Transverse colon (tissue), 4 donors: ENCODE measurements around the gene NTN5. TPM values are rescaled to one million over a fixed set of nuclear protein-coding genes. Genes with fewer than 3 reads are reported as not detected.

Experiments
- DNase-seq: peaks from one replicate; pipeline ENCODE4 v3.0.0-alpha.2; 2019
- H3K27ac ChIP-seq, 4 donors: fragments of 200-600 bp; sonication (generic); 2 replicates each; pipeline ENCODE4 v1.5.1; 2016 to 2018; ENCODE audit warnings: inconsistent platforms in 4 of 4
- H3K27me3 ChIP-seq: fragments of 200-600 bp; sonication (generic); 2 replicates; pipeline ENCODE4 v1.5.1; 2017; ENCODE audit warnings: inconsistent platforms
- H3K36me3 ChIP-seq, 4 donors: fragments of 200-600 bp; sonication (generic); 2 replicates each; pipeline ENCODE4 v1.5.1; 2017 to 2019; ENCODE audit warnings: inconsistent platforms in 4 of 4
- H3K4me1 ChIP-seq, 4 donors: fragments of 200-600 bp; sonication (generic); 2 replicates each; pipeline ENCODE4 v1.5.1; 2017 to 2020; ENCODE audit warnings: inconsistent platforms in 4 of 4
- H3K4me3 ChIP-seq, 4 donors: fragments of 200-600 bp; sonication (generic); 1 replicate in 1 of 4; 2 replicates in 3 of 4; pipeline versions ENCODE4 v1.5.1 to v1.6.1; 2017 to 2019; ENCODE audit warnings: inconsistent platforms in 4 of 4
- H3K9me3 ChIP-seq, 2 donors: fragments of 200-600 bp; sonication (generic); 2 replicates each; pipeline ENCODE4 v1.5.1; 2017 to 2019; ENCODE audit warnings: inconsistent platforms in 2 of 2
- EP300 ChIP-seq: sonication (generic); formaldehyde crosslinking; IDR thresholded peaks from one replicate; pipeline ENCODE4 v1.6.1; 2017; ENCODE audit warnings: antibody characterized with exemption, low read depth
- POLR2A ChIP-seq: fragments of 450-650 bp; IDR thresholded peaks from one replicate; pipeline ENCODE4 v1.6.1; 2016; ENCODE audit warnings: antibody characterized with exemption, mild to moderate bottlenecking, moderate library complexity
- POLR2AphosphoS5 ChIP-seq, 3 donors: sonication (generic); formaldehyde crosslinking; IDR thresholded peaks; one replicate each; pipeline ENCODE4 v1.6.1; 2016; ENCODE audit warnings: antibody characterized with exemption in 3 of 3
- WGBS, 2 donors: methylation state at CpG; one replicate each; pipeline ENCODE4 v1.1.5; 2018; ENCODE audit warnings: low coverage in 1 of 2; 5-methylcytosine and 5-hydroxymethylcytosine counted together
- in situ Hi-C, 4 donors: fragments of 200-750 bp; cut with MboI; loops; one replicate each; pipeline versions ENCODE4 v1.15.0 to v1.15.1; 2017; ENCODE audit warnings: low sequenced_read_pairs in 3 of 4, low pct_ligation_motif_present in 1 of 4, low pct_unique_long_range_greater_than_20kb in 1 of 4
- intact Hi-C: fragments of 100-400 bp; cut with DNase I; formaldehyde crosslinking; loops from one replicate; pipeline ENCODE4 v1.15.1; 2023; ENCODE audit warnings: low total_unique reads
- total RNA-seq, 4 donors: library from RNA; depleted of rRNA; stranded (reverse); fragments of >200 nt; gene quantifications; one replicate each; pipeline ENCODE4 v1.1.0, GENCODE V29; 2016
- TF ChIP-seq, protein P1 (sequence below), 5 experiments: fragments of 200-600 bp in 3 of 5; fragments of 450-650 bp in 2 of 5; sonication (generic) in 3 of 5; IDR thresholded peaks; 1 replicate in 2 of 5; 2 replicates in 3 of 5; pipeline ENCODE4 v1.5.1; 2016 to 2017; ENCODE audit warnings: antibody characterized with exemption in 5 of 5, inconsistent platforms in 3 of 5, mild to moderate bottlenecking in 2 of 5, moderate library complexity in 1 of 5

NTN5 gene, protein sequence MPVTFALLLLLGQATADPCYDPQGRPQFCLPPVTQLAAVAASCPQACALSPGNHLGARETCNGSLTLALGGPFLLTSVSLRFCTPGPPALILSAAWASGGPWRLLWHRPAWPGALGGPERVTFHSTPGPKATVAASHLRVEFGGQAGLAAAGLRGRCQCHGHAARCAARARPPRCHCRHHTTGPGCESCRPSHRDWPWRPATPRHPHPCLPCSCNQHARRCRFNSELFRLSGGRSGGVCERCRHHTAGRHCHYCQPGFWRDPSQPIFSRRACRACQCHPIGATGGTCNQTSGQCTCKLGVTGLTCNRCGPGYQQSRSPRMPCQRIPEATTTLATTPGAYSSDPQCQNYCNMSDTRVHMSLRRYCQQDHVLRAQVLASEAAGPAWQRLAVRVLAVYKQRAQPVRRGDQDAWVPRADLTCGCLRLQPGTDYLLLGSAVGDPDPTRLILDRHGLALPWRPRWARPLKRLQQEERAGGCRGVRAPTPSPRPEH
- total RNA-seq, result 1 to 10 TPM in 1 of 4 donors, under 1 TPM in 1, not detected in 2; 0.41 to 1.1 TPM

DNA sequence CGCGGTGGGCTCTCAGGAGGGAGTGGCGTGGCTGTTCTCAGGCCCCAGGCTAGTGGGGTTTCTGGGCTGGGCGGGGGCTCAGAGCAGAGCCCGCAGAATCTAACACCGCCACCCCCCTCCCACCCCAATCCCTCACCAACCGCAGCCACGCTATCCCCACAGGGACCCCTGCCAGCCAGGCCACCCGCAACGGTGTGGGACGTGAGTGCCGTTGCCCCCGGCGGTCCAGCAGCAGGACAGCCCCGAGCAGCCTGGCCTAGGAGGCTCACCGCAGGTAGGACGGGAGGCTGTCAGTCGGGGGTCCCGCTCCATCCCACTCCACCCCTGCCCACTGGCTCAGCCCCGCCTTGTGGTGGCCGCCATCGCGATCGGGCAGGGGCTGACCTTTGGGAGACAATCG, at the start of gene NTN5:
NTN5 (minus strand) TSS at position 24 of the 400 bp plus-strand sequence. CDS start 2,031 bp downstream, outside the sequence.
- H3K27me3 ChIP-seq, result no peaks in the 10 kb centered on the region
- intact Hi-C loops (loop anchor here (10.0 kb wide), 1 partner anchor 72 kb away; the partner anchor contains the start of genes IZUMO1 and RASIP1), in situ Hi-C loops (no loop called here)
- H3K36me3 ChIP-seq, result no peaks in the 10 kb centered on the region
- no peak within 1 kb of the TSS for H3K4me3 ChIP-seq
- WGBS, 2 donors, result 83% methylated on average over 25 of the region's 25 CpGs; no CpG with 5 or more reads in 1 of the 2 donors
- H3K4me1 ChIP-seq, result peaks cover 5 to 20% (median 14%) of the 10 kb centered on the region in 4 donors
- TF ChIP-seq POLR2AphosphoS5 (IDR thresholded peaks at IDR 0.05), result no peak
- no peak for TF ChIP-seq POLR2A
- no peaks in the 10 kb centered on the region for H3K9me3 ChIP-seq
- no peak within 1 kb of the TSS for H3K27ac ChIP-seq
- no peak for DNase-seq

DNA sequence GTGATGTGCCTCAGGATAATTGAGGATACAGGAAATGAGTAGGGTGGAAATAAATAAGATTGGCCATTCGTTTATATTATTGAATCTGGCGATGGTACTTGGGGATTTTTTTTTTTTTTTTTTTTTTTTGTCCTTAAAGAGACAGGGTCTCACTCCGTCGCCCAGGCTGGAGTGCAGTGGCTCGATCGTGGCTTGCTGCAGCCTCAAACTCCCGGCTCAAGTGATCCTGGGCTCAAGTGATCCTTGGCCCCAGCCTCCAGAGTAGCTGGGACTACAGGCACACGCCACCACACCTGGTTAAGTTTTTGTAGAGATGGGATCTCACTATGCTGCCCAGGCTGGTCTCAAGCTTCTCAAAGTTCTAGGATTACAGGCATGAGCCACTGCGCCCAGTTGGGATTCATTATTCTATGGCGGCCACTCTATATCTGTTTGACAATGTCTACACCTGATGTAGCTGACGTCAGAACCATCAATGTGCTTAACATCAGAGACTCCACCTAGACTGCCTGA, 49.4 kb upstream of the NTN5 start:
- in situ Hi-C loops, result no loop called here
- peaks cover 4 to 23% (median 7%) of the 10 kb centered on the region in 4 donors for H3K4me1 ChIP-seq

DNA sequence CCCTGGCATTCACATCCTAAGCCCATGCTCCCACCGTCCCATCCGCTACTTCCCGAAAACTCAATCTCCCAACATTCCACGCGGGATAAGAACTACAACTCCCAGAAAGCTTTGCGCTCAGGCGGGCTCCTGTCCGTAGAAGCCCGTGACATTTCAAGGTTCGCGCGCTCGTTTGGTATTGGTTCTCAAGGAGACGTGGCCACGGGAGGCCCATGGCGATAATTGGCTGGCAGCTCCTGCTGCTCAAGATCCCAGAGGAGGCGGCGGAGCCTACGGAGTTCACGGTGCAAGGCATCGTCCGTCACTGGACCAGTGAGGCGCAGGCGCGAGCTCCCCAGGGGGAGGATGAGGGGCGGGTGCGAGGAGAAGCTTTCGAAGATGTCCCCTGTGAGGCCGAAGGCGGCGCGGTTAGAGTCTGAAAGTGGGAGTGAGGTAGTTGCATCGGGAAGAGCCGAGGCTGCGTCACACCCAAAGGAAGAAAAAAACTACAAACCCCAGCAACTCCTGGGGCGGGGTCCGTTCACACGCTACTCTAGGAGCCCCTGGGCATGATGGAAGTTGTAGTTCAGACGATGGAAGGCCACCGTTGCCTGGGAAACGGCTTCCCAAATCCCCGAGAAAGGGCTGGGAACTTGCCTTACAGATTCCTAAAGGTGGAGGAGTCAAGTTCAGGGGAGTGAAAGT, 47.9 kb upstream of the NTN5 start:
- Histone ChIP-seq H3K36me3 (no peaks in the 10 kb centered on the region), H3K27me3 (no peaks in the 10 kb centered on the region), H3K4me1 (peaks cover 7 to 36% (median 19%) of the 10 kb centered on the region in 4 donors), H3K4me3 (peak overlapping the region; percentile 8 to 67 (median 43)), H3K27ac (peak overlapping the region; percentile 81 to 88 (median 86)), H3K9me3 (no peaks in the 10 kb centered on the region)
- in situ Hi-C loops, result no loop called here
- DNase-seq, result peak; percentile 99
- 0 to 13% methylated on average over 1 to 42 of the region's 42 CpGs for WGBS, 2 donors
- peak in 2 of 3 donors; percentile 36 to 50 for TF ChIP-seq POLR2AphosphoS5 (IDR thresholded peaks at IDR 0.05)
- TF ChIP-seq, protein P1, sequence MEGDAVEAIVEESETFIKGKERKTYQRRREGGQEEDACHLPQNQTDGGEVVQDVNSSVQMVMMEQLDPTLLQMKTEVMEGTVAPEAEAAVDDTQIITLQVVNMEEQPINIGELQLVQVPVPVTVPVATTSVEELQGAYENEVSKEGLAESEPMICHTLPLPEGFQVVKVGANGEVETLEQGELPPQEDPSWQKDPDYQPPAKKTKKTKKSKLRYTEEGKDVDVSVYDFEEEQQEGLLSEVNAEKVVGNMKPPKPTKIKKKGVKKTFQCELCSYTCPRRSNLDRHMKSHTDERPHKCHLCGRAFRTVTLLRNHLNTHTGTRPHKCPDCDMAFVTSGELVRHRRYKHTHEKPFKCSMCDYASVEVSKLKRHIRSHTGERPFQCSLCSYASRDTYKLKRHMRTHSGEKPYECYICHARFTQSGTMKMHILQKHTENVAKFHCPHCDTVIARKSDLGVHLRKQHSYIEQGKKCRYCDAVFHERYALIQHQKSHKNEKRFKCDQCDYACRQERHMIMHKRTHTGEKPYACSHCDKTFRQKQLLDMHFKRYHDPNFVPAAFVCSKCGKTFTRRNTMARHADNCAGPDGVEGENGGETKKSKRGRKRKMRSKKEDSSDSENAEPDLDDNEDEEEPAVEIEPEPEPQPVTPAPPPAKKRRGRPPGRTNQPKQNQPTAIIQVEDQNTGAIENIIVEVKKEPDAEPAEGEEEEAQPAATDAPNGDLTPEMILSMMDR (IDR thresholded peaks at IDR 0.05), result no peak
- intact Hi-C loops, result no loop called here

More for the DNA sequence above, 49.4 kb upstream of the NTN5 start:
- no peaks in the 10 kb centered on the region for H3K36me3 ChIP-seq
- no peak for DNase-seq
- no peaks in the 10 kb centered on the region for H3K9me3 ChIP-seq
- TF ChIP-seq POLR2A (no peak), POLR2AphosphoS5 (IDR thresholded peaks at IDR 0.05) (no peak), EP300 (no peak)
- TF ChIP-seq, protein P1 (IDR thresholded peaks at IDR 0.05), result no peak
- no peaks in the 10 kb centered on the region for H3K27me3 ChIP-seq
- no peak overlapping the region for H3K27ac ChIP-seq
- intact Hi-C loops, result no loop called here
- 36 to 74% methylated on average over 3 to 11 of the region's 11 CpGs for WGBS, 2 donors
- no peak overlapping the region for H3K4me3 ChIP-seq

DNA sequence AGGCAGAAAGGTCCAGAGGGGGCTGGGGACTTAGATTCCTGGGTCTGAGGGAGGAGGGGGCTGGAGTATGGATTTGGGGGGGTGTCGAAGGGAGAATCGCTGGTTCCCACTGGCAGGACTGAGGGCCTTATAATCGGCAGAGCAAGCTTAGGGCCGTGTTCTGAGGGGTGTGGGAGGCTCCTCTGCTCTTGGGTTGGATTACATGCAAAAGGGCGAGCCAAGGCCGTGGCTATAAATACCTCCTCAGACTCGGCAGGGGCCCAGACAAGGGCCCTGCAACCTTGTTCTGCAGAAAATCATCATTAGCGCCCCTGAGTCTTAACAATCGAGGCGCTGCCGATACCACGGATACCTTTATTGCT, 47.4 kb upstream of the NTN5 start:
- Histone ChIP-seq H3K27me3 (no peaks in the 10 kb centered on the region), H3K36me3 (no peaks in the 10 kb centered on the region), H3K9me3 (no peaks in the 10 kb centered on the region), H3K4me1 (peaks cover 13 to 36% (median 24%) of the 10 kb centered on the region in 4 donors), H3K4me3 (peak overlapping the region in 2 of 4 donors; percentile 40 to 67), H3K27ac (peak overlapping the region; percentile 81 to 88 (median 86))
- intact Hi-C loops, result no loop called here
- 24 to 46% methylated on average over 7 to 12 of the region's 12 CpGs for WGBS, 2 donors
- DNase-seq, result no peak
- TF ChIP-seq POLR2A, result no peak
- TF ChIP-seq, protein P1 (IDR thresholded peaks at IDR 0.05), result no peak
- no peak for TF ChIP-seq EP300
- TF ChIP-seq POLR2AphosphoS5 (IDR thresholded peaks at IDR 0.05), result no peak
- in situ Hi-C loops, result no loop called here
